ENCODE data around the gene HLA-DMA.

DNA sequence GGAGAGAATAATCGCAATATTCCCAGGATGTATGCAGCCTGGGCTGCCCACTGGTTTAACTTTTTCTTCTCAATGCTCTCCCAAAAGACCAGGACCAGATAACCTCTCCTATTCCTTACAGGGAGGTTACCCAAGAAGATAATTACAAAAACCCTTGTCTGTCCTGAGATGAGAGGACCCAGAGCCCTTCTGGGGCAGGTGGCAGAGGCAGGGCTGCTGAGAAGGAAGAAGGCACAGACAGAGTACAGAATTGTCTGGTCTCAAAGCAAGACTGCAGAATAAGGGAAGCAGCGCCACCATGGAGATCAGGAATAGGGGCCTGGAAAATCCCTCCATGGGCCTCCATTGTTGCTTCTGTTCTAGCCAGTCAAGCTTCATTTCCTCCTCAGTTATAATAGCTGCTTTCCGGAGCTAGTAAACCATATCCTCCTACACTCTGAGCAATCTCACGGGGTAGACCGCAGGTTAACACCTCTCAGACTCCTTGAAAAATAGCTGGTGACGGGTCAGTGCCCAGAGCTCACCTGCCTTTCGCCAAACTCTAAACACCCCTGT lies 11.6 kb downstream of the HLA-DMA start:
- TF ChIP-seq ETV5 (CRISPR knock-in tag; IDR thresholded peaks at IDR 0.05; ENCODE audit: low read depth) (no peak), SMARCC2 (IDR thresholded peaks at IDR 0.05; ENCODE audit: low read depth) (no peak), SIN3A (IDR thresholded peaks at IDR 0.05; ENCODE audit: borderline replicate concordance in 2 of 2, control insufficient read depth in 1 of 2, low read depth in 2 of 2, low read length in 2 of 2) (no peak), CBX3 (IDR thresholded peaks at IDR 0.05; ENCODE audit: borderline replicate concordance in 1 of 2, low read length in 2 of 2) (no peak)
- TF ChIP-seq, protein P1, sequence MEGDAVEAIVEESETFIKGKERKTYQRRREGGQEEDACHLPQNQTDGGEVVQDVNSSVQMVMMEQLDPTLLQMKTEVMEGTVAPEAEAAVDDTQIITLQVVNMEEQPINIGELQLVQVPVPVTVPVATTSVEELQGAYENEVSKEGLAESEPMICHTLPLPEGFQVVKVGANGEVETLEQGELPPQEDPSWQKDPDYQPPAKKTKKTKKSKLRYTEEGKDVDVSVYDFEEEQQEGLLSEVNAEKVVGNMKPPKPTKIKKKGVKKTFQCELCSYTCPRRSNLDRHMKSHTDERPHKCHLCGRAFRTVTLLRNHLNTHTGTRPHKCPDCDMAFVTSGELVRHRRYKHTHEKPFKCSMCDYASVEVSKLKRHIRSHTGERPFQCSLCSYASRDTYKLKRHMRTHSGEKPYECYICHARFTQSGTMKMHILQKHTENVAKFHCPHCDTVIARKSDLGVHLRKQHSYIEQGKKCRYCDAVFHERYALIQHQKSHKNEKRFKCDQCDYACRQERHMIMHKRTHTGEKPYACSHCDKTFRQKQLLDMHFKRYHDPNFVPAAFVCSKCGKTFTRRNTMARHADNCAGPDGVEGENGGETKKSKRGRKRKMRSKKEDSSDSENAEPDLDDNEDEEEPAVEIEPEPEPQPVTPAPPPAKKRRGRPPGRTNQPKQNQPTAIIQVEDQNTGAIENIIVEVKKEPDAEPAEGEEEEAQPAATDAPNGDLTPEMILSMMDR (IDR thresholded peaks at IDR 0.05 in 2 of 3, conservative IDR thresholded peaks at IDR 0.05 in 1 of 3; ENCODE audit: insufficient read depth in 2 of 3, low read depth in 1 of 3, low read length in 3 of 3): no peak
- TF ChIP-seq, protein P2, sequence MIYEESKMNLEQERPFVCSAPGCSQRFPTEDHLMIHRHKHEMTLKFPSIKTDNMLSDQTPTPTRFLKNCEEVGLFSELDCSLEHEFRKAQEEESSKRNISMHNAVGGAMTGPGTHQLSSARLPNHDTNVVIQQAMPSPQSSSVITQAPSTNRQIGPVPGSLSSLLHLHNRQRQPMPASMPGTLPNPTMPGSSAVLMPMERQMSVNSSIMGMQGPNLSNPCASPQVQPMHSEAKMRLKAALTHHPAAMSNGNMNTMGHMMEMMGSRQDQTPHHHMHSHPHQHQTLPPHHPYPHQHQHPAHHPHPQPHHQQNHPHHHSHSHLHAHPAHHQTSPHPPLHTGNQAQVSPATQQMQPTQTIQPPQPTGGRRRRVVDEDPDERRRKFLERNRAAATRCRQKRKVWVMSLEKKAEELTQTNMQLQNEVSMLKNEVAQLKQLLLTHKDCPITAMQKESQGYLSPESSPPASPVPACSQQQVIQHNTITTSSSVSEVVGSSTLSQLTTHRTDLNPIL (CRISPR knock-in tag; IDR thresholded peaks at IDR 0.05): no peak
- TF ChIP-seq, protein P3, sequence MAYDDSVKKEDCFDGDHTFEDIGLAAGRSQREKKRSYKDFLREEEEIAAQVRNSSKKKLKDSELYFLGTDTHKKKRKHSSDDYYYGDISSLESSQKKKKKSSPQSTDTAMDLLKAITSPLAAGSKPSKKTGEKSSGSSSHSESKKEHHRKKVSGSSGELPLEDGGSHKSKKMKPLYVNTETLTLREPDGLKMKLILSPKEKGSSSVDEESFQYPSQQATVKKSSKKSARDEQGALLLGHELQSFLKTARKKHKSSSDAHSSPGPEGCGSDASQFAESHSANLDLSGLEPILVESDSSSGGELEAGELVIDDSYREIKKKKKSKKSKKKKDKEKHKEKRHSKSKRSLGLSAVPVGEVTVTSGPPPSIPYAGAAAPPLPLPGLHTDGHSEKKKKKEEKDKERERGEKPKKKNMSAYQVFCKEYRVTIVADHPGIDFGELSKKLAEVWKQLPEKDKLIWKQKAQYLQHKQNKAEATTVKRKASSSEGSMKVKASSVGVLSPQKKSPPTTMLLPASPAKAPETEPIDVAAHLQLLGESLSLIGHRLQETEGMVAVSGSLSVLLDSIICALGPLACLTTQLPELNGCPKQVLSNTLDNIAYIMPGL (CRISPR knock-in tag; IDR thresholded peaks at IDR 0.05): no peak

Measured in K562 (cell line).